ENCODE data around the gene RNF175. TPM values are rescaled to one million over a fixed set of nuclear protein-coding genes. Genes with fewer than 3 reads are reported as not detected.

The RNF175 gene
- 2.3 to 4.3 TPM (median 2.5 TPM) in 3 replicates for total RNA-seq

DNA sequence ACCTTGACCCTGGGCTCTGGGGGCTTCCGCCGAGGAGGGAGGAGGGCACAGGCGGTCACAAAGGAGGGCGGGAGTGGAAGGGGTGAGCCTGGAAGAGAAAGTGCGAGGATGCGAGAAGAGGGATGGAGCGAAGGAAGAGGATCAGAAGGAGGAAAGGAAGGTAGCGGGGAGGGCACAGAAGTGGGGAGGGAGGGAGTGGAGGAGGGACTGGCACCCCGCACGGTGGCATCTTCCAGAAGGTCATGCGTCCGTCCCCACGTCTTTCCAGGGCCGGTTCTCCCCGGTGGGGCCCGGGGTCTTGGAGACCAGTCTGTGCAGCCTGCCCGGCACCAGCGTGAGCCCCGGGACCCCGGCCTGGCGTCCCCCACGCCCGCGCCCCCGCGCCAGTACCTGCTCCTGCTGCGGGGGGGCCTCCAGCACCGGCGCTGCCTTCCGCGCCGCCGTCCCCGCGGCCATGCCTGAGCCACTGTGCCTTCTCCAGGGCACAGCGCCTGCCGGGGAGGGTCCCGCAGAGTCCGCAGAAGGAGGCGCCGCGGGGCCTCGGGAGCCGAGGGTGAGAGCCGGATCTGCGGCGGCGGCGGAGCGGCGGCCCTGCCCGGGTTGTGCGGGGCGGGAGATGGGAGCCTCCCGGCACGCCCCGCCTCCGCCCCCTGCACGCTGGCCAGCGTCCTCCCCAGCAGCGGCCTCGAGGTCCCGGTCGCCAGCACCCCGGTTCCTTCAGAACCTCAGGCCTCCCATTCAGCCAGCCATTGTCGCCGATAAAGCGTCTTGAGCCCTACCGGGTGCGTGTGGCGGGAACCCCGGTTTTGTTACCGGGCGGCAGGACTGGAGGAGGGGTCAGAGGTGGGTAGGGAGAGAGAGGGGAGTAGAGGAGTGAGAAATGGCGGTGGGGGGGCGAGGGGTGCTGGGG is at the start of gene RNF175:
Gene RNF175 (minus strand): TSS at position 618 of the 910 bp plus-strand sequence. CDS start 162 bp downstream, at position 456.
- H3K27me3 Mint-ChIP-seq (ENCODE audit: low read depth), result peaks cover 55% of the 10 kb centered on the region
- peak; percentile 37 to 55 for DNase-seq (ENCODE audit: low spot score in 2 of 2, unreplicated experiment in 2 of 2)
- H3K4me1 Mint-ChIP-seq, result peaks cover 4% of the 10 kb centered on the region
- H3K9me3 Mint-ChIP-seq, result peaks cover 6% of the 10 kb centered on the region
- H3K36me3 Mint-ChIP-seq, result peaks cover 3% of the 10 kb centered on the region
- H3K27ac Mint-ChIP-seq, result no peak within 1 kb of the TSS
- peak within 1 kb of the TSS; percentile 62 for H3K4me3 Mint-ChIP-seq
- TF ChIP-seq CTCF (IDR thresholded peaks at IDR 0.05; ENCODE audit: unreplicated experiment), result no peak

DNA sequence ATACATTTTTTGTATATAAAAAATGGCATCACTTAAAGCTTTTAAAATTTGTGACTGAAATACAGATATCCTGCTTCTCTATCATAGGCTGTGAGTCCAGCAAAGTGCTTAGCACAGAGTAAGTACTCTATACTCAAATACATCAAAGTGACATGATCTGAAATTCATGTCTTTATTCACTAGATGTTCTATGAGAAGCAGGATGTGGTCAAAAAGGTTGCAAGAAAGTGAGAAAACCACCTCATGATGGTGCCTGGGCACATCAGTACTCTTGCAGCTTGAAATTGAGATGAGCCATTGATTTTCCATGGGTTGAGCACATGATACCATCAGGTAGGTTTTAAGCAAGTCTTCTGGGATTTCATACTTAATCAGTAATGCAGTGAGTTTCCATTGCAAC is 49.5 kb upstream of the RNF175 start:
- TF ChIP-seq CTCF (IDR thresholded peaks at IDR 0.05; ENCODE audit: unreplicated experiment), result no peak
- peaks cover 5% of the 10 kb centered on the region for H3K27me3 Mint-ChIP-seq (ENCODE audit: low read depth)
- no peaks in the 10 kb centered on the region for H3K36me3 Mint-ChIP-seq
- H3K9me3 Mint-ChIP-seq, result no peaks in the 10 kb centered on the region
- H3K4me3 Mint-ChIP-seq, result no peak overlapping the region
- H3K4me1 Mint-ChIP-seq, result peaks cover 14% of the 10 kb centered on the region
- no peak overlapping the region for H3K27ac Mint-ChIP-seq
- DNase-seq (ENCODE audit: low spot score in 2 of 2, unreplicated experiment in 2 of 2), result no peak

- Mint-ChIP-seq H3K27ac (no peak overlapping the region), H3K4me3 (no peak overlapping the region), H3K27me3 (ENCODE audit: low read depth) (peaks cover 8% of the 10 kb centered on the region), H3K4me1 (peaks cover 14% of the 10 kb centered on the region), H3K36me3 (no peaks in the 10 kb centered on the region), H3K9me3 (no peaks in the 10 kb centered on the region)
- TF ChIP-seq CTCF (IDR thresholded peaks at IDR 0.05; ENCODE audit: unreplicated experiment), result no peak
- no peak for DNase-seq (ENCODE audit: low spot score in 2 of 2, unreplicated experiment in 2 of 2)
Measured at GRCh38 chr4:153808175-153808574, 48.4 kb upstream of the RNF175 start.

- no peaks in the 10 kb centered on the region for H3K9me3 Mint-ChIP-seq
- no peak overlapping the region for H3K4me3 Mint-ChIP-seq
- DNase-seq (ENCODE audit: low spot score in 2 of 2, unreplicated experiment in 2 of 2), result no peak
- H3K27me3 Mint-ChIP-seq (ENCODE audit: low read depth), result peaks cover 26% of the 10 kb centered on the region
- no peak for TF ChIP-seq CTCF (IDR thresholded peaks at IDR 0.05; ENCODE audit: unreplicated experiment)
- no peaks in the 10 kb centered on the region for H3K36me3 Mint-ChIP-seq
- H3K27ac Mint-ChIP-seq, result no peak overlapping the region
- H3K4me1 Mint-ChIP-seq, result peaks cover 10% of the 10 kb centered on the region
Measured at GRCh38 chr4:153806073-153806472, 46.2 kb upstream of the RNF175 start.

DNA sequence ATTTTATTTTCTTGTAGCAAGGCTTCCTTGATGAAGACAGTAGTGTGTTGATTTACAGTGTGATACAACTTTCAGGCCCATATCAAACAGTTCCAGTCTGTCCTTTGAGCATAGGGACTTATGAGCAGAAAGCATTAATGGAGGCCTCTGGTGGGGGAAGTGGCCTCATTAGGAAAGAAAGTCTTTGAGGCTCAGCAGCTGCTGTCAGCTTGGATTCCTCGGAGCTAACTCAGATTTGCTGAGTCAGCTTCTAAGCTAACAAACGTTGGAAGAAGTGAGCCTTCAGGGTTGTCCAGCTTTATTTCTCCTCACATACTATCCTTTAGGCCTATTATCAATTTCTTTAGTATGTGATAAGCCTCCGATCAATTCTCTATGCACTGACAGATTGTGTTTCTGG is 44.9 kb upstream of the RNF175 start:
- DNase-seq (ENCODE audit: low spot score in 2 of 2, unreplicated experiment in 2 of 2), result no peak
- Mint-ChIP-seq H3K36me3 (no peaks in the 10 kb centered on the region), H3K9me3 (no peaks in the 10 kb centered on the region), H3K4me1 (peaks cover 14% of the 10 kb centered on the region), H3K4me3 (no peak overlapping the region), H3K27ac (no peak overlapping the region), H3K27me3 (ENCODE audit: low read depth) (peaks cover 36% of the 10 kb centered on the region)
- no peak for TF ChIP-seq CTCF (IDR thresholded peaks at IDR 0.05; ENCODE audit: unreplicated experiment)

Measured in mesothelial cell of epicardium (in vitro differentiated cells).